Keratinocyte (primary cell): ENCODE data around the gene ZNF597. TPM values are rescaled to one million over a fixed set of nuclear protein-coding genes. Genes with fewer than 3 reads are reported as not detected.

ENCODE experiments used
- DNase-seq: peaks from one replicate; pipeline ENCODE4 v3.0.0-alpha.2; 2011; ENCODE audit warnings: low read depth, missing footprints, low spot score
- FAIRE-seq: peaks from 2 replicates; lab custom pipeline; 2011; peaks lifted over from hg19 to GRCh38; lab: Jason Lieb, UNC
- H2AFZ ChIP-seq: 2 replicates; pipeline ENCODE4 v1.6.0; 2012; ENCODE audit warnings: low read length, control low read depth, inconsistent platforms; ENCODE audit not compliant: control insufficient read depth
- H3K27ac ChIP-seq: 2 replicates; pipeline ENCODE4 v1.5.1; 2011; ENCODE audit warnings: low read length; ENCODE audit not compliant: control insufficient read depth, insufficient read depth
- H3K27me3 ChIP-seq: 3 replicates; pipeline ENCODE4 v1.6.0; 2011; ENCODE audit warnings: low read length; ENCODE audit not compliant: control insufficient read depth, insufficient read depth; ENCODE audit errors: extremely low read depth
- H3K36me3 ChIP-seq, 2 experiments: 2 replicates in 1 of 2; 3 replicates in 1 of 2; pipeline ENCODE4 v1.5.1; 2011; ENCODE audit warnings: low read length in 2 of 2, mild to moderate bottlenecking in 1 of 2; ENCODE audit not compliant: control insufficient read depth in 2 of 2, insufficient read depth in 2 of 2; ENCODE audit errors: extremely low read depth in 1 of 2
- H3K4me1 ChIP-seq: 3 replicates; pipeline ENCODE4 v1.5.1; 2011; ENCODE audit warnings: low read length; ENCODE audit not compliant: control insufficient read depth, insufficient read depth; ENCODE audit errors: extremely low read depth
- H3K4me2 ChIP-seq: 3 replicates; pipeline ENCODE4 v1.6.0; 2011; ENCODE audit warnings: low read depth, low read length; ENCODE audit not compliant: control insufficient read depth, insufficient read depth; ENCODE audit errors: extremely low read depth
- H3K4me3 ChIP-seq, 3 experiments: fragments of 200-600 bp in 1 of 3; sonication (generic) in 1 of 3; 2 replicates in 2 of 3; 3 replicates in 1 of 3; pipeline ENCODE4 v1.5.1; 2011 to 2016; ENCODE audit warnings: low read length in 3 of 3, mild to moderate bottlenecking in 3 of 3, control low read depth in 2 of 3, inconsistent platforms in 1 of 3, low read depth in 1 of 3, mixed read lengths in 1 of 3, mixed run types in 1 of 3, moderate library complexity in 1 of 3; ENCODE audit not compliant: control insufficient read depth in 2 of 3, insufficient read depth in 2 of 3; ENCODE audit errors: extremely low read depth in 1 of 3
- H3K79me2 ChIP-seq: 2 replicates; pipeline ENCODE4 v1.6.0; 2012; ENCODE audit warnings: low read length; ENCODE audit not compliant: control insufficient read depth, insufficient read depth
- H3K9ac ChIP-seq: 3 replicates; pipeline ENCODE4 v1.6.0; 2011; ENCODE audit warnings: low read length; ENCODE audit not compliant: control insufficient read depth, insufficient read depth; ENCODE audit errors: extremely low read depth
- H3K9me1 ChIP-seq: 3 replicates; pipeline ENCODE4 v1.6.0; 2011; ENCODE audit warnings: low read length; ENCODE audit not compliant: control insufficient read depth, insufficient read depth; ENCODE audit errors: extremely low read depth
- H3K9me3 ChIP-seq: 2 replicates; pipeline ENCODE4 v1.5.1; 2012; ENCODE audit warnings: low read depth, low read length; ENCODE audit not compliant: control insufficient read depth
- H4K20me1 ChIP-seq: 3 replicates; pipeline ENCODE4 v1.6.0; 2011; ENCODE audit warnings: low read length; ENCODE audit not compliant: control insufficient read depth, insufficient read depth; ENCODE audit errors: extremely low read depth
- CTCF ChIP-seq, 3 experiments: IDR thresholded peaks in 1 of 3; conservative IDR thresholded peaks in 1 of 3; optimal IDR thresholded peaks in 1 of 3; 2 replicates in 2 of 3; 3 replicates in 1 of 3; pipeline versions ENCODE3 to v1.5.1; 2011; ENCODE audit warnings: low read length in 3 of 3, mild to moderate bottlenecking in 3 of 3, moderate library complexity in 2 of 3, control low read depth in 1 of 3, inconsistent platforms in 1 of 3; ENCODE audit not compliant: insufficient read depth in 2 of 3; ENCODE audit errors: extremely low read depth in 1 of 3
- EZH2 ChIP-seq: IDR thresholded peaks from one replicate; pipeline ENCODE4 v1.6.1; 2012; ENCODE audit warnings: inconsistent platforms, mild to moderate bottlenecking, low read length, moderate library complexity
- dilution Hi-C: fragments of 300-500 bp; cut with MboI; formaldehyde crosslinking; loops from one replicate; pipeline ENCODE4 v1.7.0; 2020; ENCODE audit warnings: low sequenced_read_pairs; ENCODE audit not compliant: extremely low pct_ligation_motif_present
- polyA minus RNA-seq, 3 experiments: library from RNA; depleted of rRNA, polyadenylated mRNA; stranded (reverse); fragments of >200 nt; gene quantifications; 1 replicate in 1 of 3; 2 replicates in 1 of 3; 3 replicates in 1 of 3; pipeline ENCODE4 v1.2.3, GENCODE V29; 2011
- polyA plus RNA-seq, 5 experiments: library from polyadenylated mRNA; depleted of rRNA in 3 of 5; stranded (reverse) in 3 of 5; stranded (forward) in 1 of 5; unstranded in 1 of 5; fragments of >200 nt; gene quantifications; 1 replicate in 1 of 5; 2 replicates in 3 of 5; 3 replicates in 1 of 5; pipeline versions ENCODE4 v1.2.1 to v1.2.3, GENCODE V29; 2011 to 2012; ENCODE audit warnings: missing spikeins in 2 of 5, low read depth in 1 of 5, low replicate concordance in 1 of 5

ZNF597 gene
- polyA plus RNA-seq (1.4 to 1.7 TPM (median 1.5 TPM) in 3 replicates), polyA minus RNA-seq (0.75 to 2.3 TPM (median 2.1 TPM) in 3 replicates)
- 1.5 TPM for polyA plus RNA-seq (2011; ENCODE audit: low read depth)
- 0.79 and 1.5 TPM in 2 replicates for polyA plus RNA-seq (2011; cell fraction: cytosol; rRNA removed)
- polyA plus RNA-seq (2011; cell fraction: nucleus; rRNA removed), result 1.9 and 2.2 TPM in 2 replicates
- 1.1 and 1.2 TPM in 2 replicates for polyA plus RNA-seq (2012; ENCODE audit: low replicate concordance)
- polyA minus RNA-seq (2011; cell fraction: cytosol; rRNA and poly(A)+ RNA removed), result 1.9 TPM
- 1.8 and 3.0 TPM in 2 replicates for polyA minus RNA-seq (2011; cell fraction: nucleus; rRNA and poly(A)+ RNA removed)

GRCh38 chr16:3443108-3444031, at the start of gene ZNF597, which contains the start of gene NAA60:
Gene ZNF597, minus strand, starts transcription at chr16:3443504. Its CDS starts 351 bp downstream, at chr16:3443153.
Gene NAA60, plus strand, starts transcription at chr16:3443680. Its CDS starts 32,548 bp downstream, at chr16:3476228.
- Histone ChIP-seq H3K9ac (peak within 1 kb of the TSS; percentile 91), H3K9me1 (no peaks in the 10 kb centered on the region), H3K27me3 (no peaks in the 10 kb centered on the region), H3K4me1 (peaks cover 4% of the 10 kb centered on the region), H3K27ac (peak within 1 kb of the TSS; percentile 83), H4K20me1 (no peaks in the 10 kb centered on the region), H3K4me3 (peak within 1 kb of the TSS; percentile 56 to 76 (median 75)), H2AFZ (peak within 1 kb of the TSS; percentile 75), H3K4me2 (peak within 1 kb of the TSS; percentile 89), H3K9me3 (no peaks in the 10 kb centered on the region), H3K36me3 (no peaks in the 10 kb centered on the region), H3K79me2 (peaks cover 35% of the 10 kb centered on the region)
- dilution Hi-C loops, result no loop called here
- no peak for DNase-seq
- no peak for FAIRE-seq
- no peak for TF ChIP-seq CTCF (optimal IDR thresholded peaks at IDR 0.05 in 1 of 3, IDR thresholded peaks at IDR 0.05 in 1 of 3, conservative IDR thresholded peaks at IDR 0.05 in 1 of 3; ENCODE audit: extremely low read depth in 1 of 3, insufficient read depth in 2 of 3, low read length in 3 of 3)
- TF ChIP-seq EZH2, result no peak

- no peak overlapping the region for H3K4me2 ChIP-seq
- H3K9me3 ChIP-seq, result no peaks in the 10 kb centered on the region
- DNase-seq (no peak), FAIRE-seq (no peak)
- dilution Hi-C loops, result no loop called here
- H3K9ac ChIP-seq, result no peak overlapping the region
- H2AFZ ChIP-seq, result no peak overlapping the region
- H3K79me2 ChIP-seq, result no peaks in the 10 kb centered on the region
- H3K4me1 ChIP-seq, result no peaks in the 10 kb centered on the region
- H3K36me3 ChIP-seq, result peaks cover under 1 to 10% of the 10 kb centered on the region in 2 experiments
- no peak for TF ChIP-seq EZH2
- no peak for TF ChIP-seq CTCF (optimal IDR thresholded peaks at IDR 0.05 in 1 of 3, IDR thresholded peaks at IDR 0.05 in 1 of 3, conservative IDR thresholded peaks at IDR 0.05 in 1 of 3; ENCODE audit: extremely low read depth in 1 of 3, insufficient read depth in 2 of 3, low read length in 3 of 3)
- no peaks in the 10 kb centered on the region for H3K9me1 ChIP-seq
- no peaks in the 10 kb centered on the region for H4K20me1 ChIP-seq
- H3K4me3 ChIP-seq, result no peak overlapping the region
- no peak overlapping the region for H3K27ac ChIP-seq
- no peaks in the 10 kb centered on the region for H3K27me3 ChIP-seq
These were observed 49.1 kb upstream of the ZNF597 start for GRCh38 chr16:3492356-3492755.
